IPS DF 6.9 (cell line): ENCODE data around the gene NXF1.
A peak's percentile ranks its signal among the peaks of the same experiment; 100 is the strongest.
"Not testable (repeated sequence)": the region's sequence is repeated elsewhere in the genome, so short reads cannot be mapped to it uniquely, and the experiment has no call there.

Experiments used
- DNase-seq: peaks from one replicate; pipeline ENCODE4 v3.0.0-alpha.2; 2013; ENCODE audit warnings: low read depth, low spot score
- H3K27ac ChIP-seq: one replicate; pipeline ENCODE4 v1.5.1; 2013; ENCODE audit warnings: low read length, control low read depth
- H3K27me3 ChIP-seq: 2 replicates; pipeline ENCODE4 v1.6.1; 2013; ENCODE audit warnings: mild to moderate bottlenecking, low read length; ENCODE audit not compliant: control insufficient read depth, insufficient read depth
- H3K36me3 ChIP-seq: 2 replicates; pipeline ENCODE4 v1.6.1; 2013; ENCODE audit warnings: low read length; ENCODE audit not compliant: control insufficient read depth, insufficient read depth
- H3K4me1 ChIP-seq: 2 replicates; pipeline ENCODE4 v1.6.1; 2013; ENCODE audit warnings: low read length; ENCODE audit not compliant: control insufficient read depth, insufficient read depth
- H3K4me3 ChIP-seq: 2 replicates; pipeline ENCODE4 v1.5.1; 2013; ENCODE audit warnings: mild to moderate bottlenecking, low read length
- H3K9me3 ChIP-seq: 2 replicates; pipeline ENCODE4 v1.6.1; 2013; ENCODE audit warnings: low read length, inconsistent platforms; ENCODE audit not compliant: control insufficient read depth, insufficient read depth
- WGBS: extraction: QIAGEN DNeasy Blood & Tissue Kit; methylation state at CpG from one replicate; pipeline ENCODE4 v1.1.7; 2013; ENCODE audit warnings: mixed read lengths, missing lambda C conversion rate; ENCODE audit not compliant: insufficient read length, insufficient coverage; 5-methylcytosine and 5-hydroxymethylcytosine counted together

The NXF1 gene

DNA sequence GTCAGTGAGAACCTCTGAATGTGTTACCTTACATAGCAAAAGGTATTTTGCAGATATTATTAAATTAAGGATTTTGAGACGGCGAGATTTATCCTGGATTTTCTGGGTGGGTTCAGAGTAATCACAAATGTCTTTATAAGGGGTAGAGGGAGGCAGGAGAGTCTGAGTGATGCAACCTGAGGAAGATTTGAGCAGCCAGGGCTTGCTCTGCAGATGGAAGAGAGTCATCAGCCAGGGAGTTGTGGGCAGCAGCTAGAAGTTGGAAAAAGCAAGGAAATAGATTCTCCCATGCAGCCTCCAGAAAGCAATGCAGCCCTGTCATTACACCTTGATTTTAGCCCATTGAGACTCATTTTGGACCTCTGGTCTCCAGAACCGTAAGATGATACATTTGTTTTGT, 38.2 kb upstream of the NXF1 start:
- Histone ChIP-seq H3K36me3 (no peaks in the 10 kb centered on the region), H3K27ac (no peak overlapping the region), H3K9me3 (no peaks in the 10 kb centered on the region), H3K4me3 (no peak overlapping the region), H3K27me3 (no peaks in the 10 kb centered on the region), H3K4me1 (no peaks in the 10 kb centered on the region)
- 100% methylated on average over 2 of the region's 3 CpGs for WGBS
- no peak for DNase-seq

- not testable (repeated sequence) for H3K27me3 ChIP-seq, H3K36me3 ChIP-seq, H3K4me1 ChIP-seq, H3K27ac ChIP-seq, DNase-seq, H3K4me3 ChIP-seq, H3K9me3 ChIP-seq
- no CpG with 5 or more reads among the region's 9 CpGs for WGBS
Measured at GRCh38 chr11:62842891-62843290, 37.7 kb upstream of the NXF1 start.

DNA sequence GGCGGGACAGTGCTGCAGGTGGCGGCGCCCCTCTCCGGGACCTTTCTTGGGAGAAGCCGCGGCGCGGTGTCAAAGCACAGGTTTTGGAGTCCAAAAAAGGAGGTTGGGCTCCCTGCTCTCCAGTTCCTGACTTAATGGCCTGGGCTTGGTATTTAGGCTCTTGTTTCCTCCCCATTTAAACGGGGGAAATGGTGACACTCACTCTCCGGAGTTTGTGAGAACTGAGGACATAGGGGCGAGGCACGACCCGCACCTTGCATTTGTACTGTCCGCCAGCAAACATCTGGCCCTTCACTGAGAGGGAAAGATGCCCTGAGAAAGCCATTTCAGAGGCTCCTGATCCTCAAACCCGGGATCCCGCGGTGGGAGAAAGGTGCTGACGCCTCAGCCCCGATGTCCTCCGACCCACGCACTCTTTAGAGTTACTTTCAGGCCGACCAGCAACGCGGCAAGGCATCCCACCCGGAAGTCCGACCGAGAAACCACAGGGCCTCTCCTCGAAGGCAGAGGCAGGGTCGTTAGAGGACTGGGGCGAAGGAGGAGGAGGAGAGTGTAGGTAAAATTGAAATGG, 37.0 kb upstream of the NXF1 start:
- H3K9me3 ChIP-seq, result no peaks in the 10 kb centered on the region
- peak overlapping the region; percentile 36; the same call in 1 of the 2 replicates for H3K4me3 ChIP-seq
- no peaks in the 10 kb centered on the region for H3K36me3 ChIP-seq
- no peak for DNase-seq
- no CpG with 5 or more reads among the region's 30 CpGs for WGBS
- no peak overlapping the region for H3K27ac ChIP-seq
- no peaks in the 10 kb centered on the region for H3K4me1 ChIP-seq
- H3K27me3 ChIP-seq, result no peaks in the 10 kb centered on the region

GRCh38 chr11:62841361-62842170, 36.3 kb upstream of the NXF1 start:
- H3K36me3 ChIP-seq, result no peaks in the 10 kb centered on the region
- H3K4me1 ChIP-seq, result no peaks in the 10 kb centered on the region
- H3K9me3 ChIP-seq, result no peaks in the 10 kb centered on the region
- WGBS, result 100% methylated on average over 4 of the region's 33 CpGs
- no peaks in the 10 kb centered on the region for H3K27me3 ChIP-seq
- no peak overlapping the region for H3K27ac ChIP-seq
- DNase-seq, result peak; percentile 96
- peak overlapping the region; percentile 36; the same call in 1 of the 2 replicates for H3K4me3 ChIP-seq

GRCh38 chr11:62840721-62841360, 35.6 kb upstream of the NXF1 start:
- WGBS, result no CpG with 5 or more reads among the region's 41 CpGs
- not testable (repeated sequence) for H3K4me1 ChIP-seq, H3K9me3 ChIP-seq, H3K27me3 ChIP-seq, H3K27ac ChIP-seq, DNase-seq, H3K36me3 ChIP-seq
- H3K4me3 ChIP-seq, result peak overlapping the region; percentile 30; the same call in 1 of the 2 replicates

DNA sequence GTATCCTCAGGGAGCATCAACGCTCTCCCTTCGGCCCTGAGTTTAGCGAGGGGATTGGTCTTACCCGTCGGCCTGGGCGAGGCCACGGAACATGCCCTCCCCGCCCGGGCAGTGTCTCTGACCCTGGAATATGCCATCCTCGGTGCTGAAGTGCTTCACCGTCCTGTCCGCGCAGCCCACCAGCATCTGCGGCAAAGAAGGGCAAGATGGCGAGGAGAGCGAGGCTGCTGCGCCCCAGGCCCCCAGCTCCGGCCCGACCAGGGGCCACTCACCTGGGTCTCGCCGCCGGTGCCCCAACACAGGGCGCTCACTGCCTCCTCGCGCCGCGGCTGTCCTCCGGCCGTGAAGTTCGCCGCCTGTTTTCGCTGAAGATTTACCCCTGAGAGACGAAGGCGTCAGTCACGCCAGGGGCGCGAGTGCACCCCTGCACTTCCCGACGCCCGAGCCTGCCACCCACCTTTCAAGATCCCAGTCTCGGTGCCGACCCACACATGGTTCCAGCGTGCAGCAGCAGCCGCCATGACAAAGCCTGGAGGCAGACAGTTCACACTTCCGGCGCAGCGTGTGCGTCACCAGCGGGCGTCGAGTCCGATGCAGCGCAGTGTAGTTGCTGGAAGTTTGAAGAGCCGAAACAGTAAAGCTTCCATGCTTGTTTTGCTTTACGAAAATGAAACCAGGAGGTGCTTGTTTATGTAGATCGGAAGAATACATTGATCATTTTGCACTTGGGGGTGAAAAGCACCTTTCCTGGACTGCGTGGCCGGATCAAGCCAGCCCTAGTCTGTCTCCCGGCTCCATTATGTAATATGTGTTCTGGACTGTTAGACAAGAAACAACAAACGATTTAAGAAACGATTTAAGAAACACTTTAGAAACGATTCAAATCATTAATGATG, 34.1 kb upstream of the NXF1 start, which contains the start of gene WDR74:
WDR74 (minus strand) TSS at position 541 of the 896 bp plus-strand sequence; CDS start at position 521, 20 bp downstream.
- no peak for DNase-seq
- peaks cover 16% of the 10 kb centered on the region for H3K36me3 ChIP-seq

GRCh38 chr11:62835336-62835735, 30.1 kb upstream of the NXF1 start:
- no peak for DNase-seq
- Histone ChIP-seq H3K27ac (no peak overlapping the region), H3K36me3 (peaks cover 20% of the 10 kb centered on the region), H3K9me3 (no peaks in the 10 kb centered on the region), H3K4me1 (no peaks in the 10 kb centered on the region; the same call in 1 of the 2 replicates), H3K4me3 (no peak overlapping the region), H3K27me3 (no peaks in the 10 kb centered on the region)
- no CpG with 5 or more reads among the region's 8 CpGs for WGBS

More for the DNA sequence above, 34.1 kb upstream of the NXF1 start, which contains the start of gene WDR74:
- Histone ChIP-seq H3K27me3 (no peaks in the 10 kb centered on the region), H3K9me3 (no peaks in the 10 kb centered on the region), H3K4me3 (peak within 1 kb of the TSS; percentile 92), H3K4me1 (no peaks in the 10 kb centered on the region), H3K27ac (no peak within 1 kb of the TSS)
- WGBS, result no CpG with 5 or more reads among the region's 62 CpGs

DNA sequence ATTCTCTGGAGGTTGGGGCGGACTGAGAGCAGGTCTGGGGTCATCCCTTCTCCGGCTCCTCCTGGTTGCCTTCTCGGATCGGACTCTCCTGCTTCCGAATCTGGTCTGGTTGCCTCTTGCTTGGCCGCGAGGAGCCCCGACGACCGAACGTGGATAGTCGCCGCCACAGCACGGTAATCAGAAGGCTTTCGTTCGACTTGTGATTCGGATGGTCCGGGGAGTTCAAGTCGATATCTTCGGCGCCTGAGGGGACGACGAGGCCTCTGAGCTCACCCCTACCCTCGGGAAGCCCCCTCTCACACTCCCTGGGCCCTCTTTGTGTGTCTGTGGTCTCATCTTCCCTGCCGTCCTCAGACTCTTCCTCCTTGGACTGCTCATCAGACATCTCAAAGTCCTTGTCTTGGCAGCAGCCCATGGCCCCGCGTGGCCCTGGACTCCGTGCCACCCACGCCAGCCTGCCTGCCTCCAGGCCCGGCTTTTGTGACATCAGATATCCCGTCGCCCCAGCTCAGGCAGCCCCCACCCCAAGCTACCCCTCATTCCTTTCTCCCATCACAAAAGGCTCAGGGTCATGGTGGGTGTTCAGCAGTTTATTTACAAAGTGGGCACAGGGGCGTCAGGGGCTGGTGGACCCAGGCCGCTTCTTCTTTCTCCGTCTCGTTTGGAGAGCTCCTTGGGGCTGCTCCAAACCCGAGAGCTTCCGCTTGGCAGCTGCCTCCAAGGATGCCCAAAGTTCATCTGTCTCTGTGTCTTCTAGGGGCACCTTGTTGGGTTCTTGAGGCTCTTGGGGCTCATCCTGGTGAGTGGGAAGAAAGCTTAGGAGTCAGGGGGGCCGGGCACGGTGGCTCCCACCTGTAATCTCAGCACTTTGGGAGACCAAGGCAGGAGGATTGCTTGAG, 27.3 kb upstream of the NXF1 start, which contains the start of gene TEX54:
TEX54 (minus strand) TSS at position 506 of the 899 bp plus-strand sequence.
- peak within 1 kb of the TSS; percentile 92; the same call in 1 of the 2 replicates for H3K4me3 ChIP-seq
- H3K36me3 ChIP-seq, result peaks cover 20% of the 10 kb centered on the region
- H3K9me3 ChIP-seq, result no peaks in the 10 kb centered on the region
- DNase-seq, result no peak
- H3K27me3 ChIP-seq, result no peaks in the 10 kb centered on the region
- no peaks in the 10 kb centered on the region; the same call in 1 of the 2 replicates for H3K4me1 ChIP-seq
- no peak within 1 kb of the TSS for H3K27ac ChIP-seq
- no CpG with 5 or more reads among the region's 40 CpGs for WGBS
